Middle frontal gyrus (tissue), 1 donor: ENCODE results near the gene ARMC9.
A peak's percentile ranks its signal among the peaks of the same experiment; 100 is the strongest.
"Not testable (repeated sequence)": the region's sequence is repeated elsewhere in the genome, so short reads cannot be mapped to it uniquely, and the experiment has no call there.

Experiments used
- DNase-seq: peaks from one replicate; pipeline ENCODE4 v3.0.0-alpha.2; 2015; ENCODE audit warnings: low spot score; ENCODE audit errors: extremely low spot score

ARMC9 gene

GRCh38 chr2:231336236-231336635 lies 137.8 kb downstream of the ARMC9 start:
- DNase-seq, result no peak

GRCh38 chr2:231336700-231337099 lies 138.3 kb downstream of the ARMC9 start:
- no peak for DNase-seq

- no peak for DNase-seq
Observed at GRCh38 chr2:231337807-231338759, 139.7 kb downstream of the ARMC9 start.

- DNase-seq, result no peak
Observed at GRCh38 chr2:231339316-231339715, 140.9 kb downstream of the ARMC9 start.

GRCh38 chr2:231341100-231341499 lies 142.7 kb downstream of the ARMC9 start:
- no peak for DNase-seq

- DNase-seq, result no peak
Observed at GRCh38 chr2:231342061-231342711, 143.8 kb downstream of the ARMC9 start.

GRCh38 chr2:231343006-231343710 lies 144.7 kb downstream of the ARMC9 start:
- no peak for DNase-seq

- no peak for DNase-seq
Observed at GRCh38 chr2:231343988-231344387, 145.6 kb downstream of the ARMC9 start.

- DNase-seq, result no peak
Observed at GRCh38 chr2:231344851-231345250, 146.4 kb downstream of the ARMC9 start.

- no peak for DNase-seq
Observed at GRCh38 chr2:231347081-231347480, 148.7 kb downstream of the ARMC9 start.

GRCh38 chr2:231347638-231348037 lies 149.2 kb downstream of the ARMC9 start:
- DNase-seq, result no peak

- no peak for DNase-seq
Observed at GRCh38 chr2:231348173-231348572, 149.7 kb downstream of the ARMC9 start.

GRCh38 chr2:231348704-231349373 lies 150.4 kb downstream of the ARMC9 start:
- peak; percentile 20 for DNase-seq

GRCh38 chr2:231349374-231349735 lies 150.9 kb downstream of the ARMC9 start:
- not testable (repeated sequence) for DNase-seq

GRCh38 chr2:231351648-231352047 lies 153.2 kb downstream of the ARMC9 start:
- no peak for DNase-seq

- DNase-seq, result no peak
Observed at GRCh38 chr2:231353469-231353868, 155.0 kb downstream of the ARMC9 start.

GRCh38 chr2:231355508-231356465 lies 157.4 kb downstream of the ARMC9 start:
- no peak for DNase-seq

GRCh38 chr2:231356466-231356844 lies 158.0 kb downstream of the ARMC9 start:
- no peak for DNase-seq

- DNase-seq, result no peak
Observed at GRCh38 chr2:231357048-231357447, 158.6 kb downstream of the ARMC9 start.

- DNase-seq, result no peak
Observed at GRCh38 chr2:231357931-231358330, 159.5 kb downstream of the ARMC9 start.
